Right hindlimb (tissue), 1 donor: Measurements from ENCODE around the gene ELP4.

ENCODE experiments used
- DNase-seq: peaks from one replicate; pipeline ENCODE4 v3.0.0-alpha.2; 2018

The ELP4 gene

GRCh38 chr11:31826536-31827438 is 317.2 kb downstream of the ELP4 start:
- DNase-seq = no peak

- no peak for DNase-seq
Measured at GRCh38 chr11:31827455-31828206, 318.1 kb downstream of the ELP4 start.

GRCh38 chr11:31828217-31828616 is 318.6 kb downstream of the ELP4 start:
- DNase-seq = no peak

- DNase-seq = no peak
Measured at GRCh38 chr11:31830406-31830805, 320.8 kb downstream of the ELP4 start.

GRCh38 chr11:31834237-31834636 is 324.7 kb downstream of the ELP4 start:
- DNase-seq = no peak
